ENCODE data around the gene PRPS2. TPM values are rescaled to one million over a fixed set of nuclear protein-coding genes. Genes with fewer than 3 reads are reported as not detected.

Gene PRPS2
- total RNA-seq, 8 experiments from 2014 or later = 8.6 to 39.7 (median 10.7) TPM

DNA sequence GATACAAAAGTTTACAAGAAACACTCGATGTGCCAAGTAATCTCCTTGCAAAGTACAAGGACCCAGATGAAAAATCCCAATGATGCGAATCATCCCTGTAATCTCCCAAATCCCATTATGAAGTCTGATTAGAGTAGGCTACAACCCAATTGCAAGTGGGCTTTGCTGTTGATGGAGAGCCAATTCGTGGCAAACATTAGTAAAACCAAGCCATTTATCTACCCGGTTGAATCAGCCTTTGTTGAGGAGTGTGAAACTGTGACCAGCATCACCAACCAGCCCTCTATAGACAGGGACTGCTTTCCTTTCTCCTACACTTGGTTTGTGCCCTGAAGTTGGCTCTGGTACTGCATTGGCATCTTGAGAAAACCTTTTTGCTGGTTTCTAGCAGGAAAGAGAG lies 1.2 kb upstream of the PRPS2 start:
- whole genome bisulfite sequencing, 10 experiments = 44 to 100% (median 94%) methylated on average over 1 to 2 of the region's 4 CpGs; no CpG with 5 or more reads in 5 of the 10 experiments
- H3K27ac ChIP-seq = no peak overlapping the region

GRCh38 chrX:12790885-12791256 lies 341 bp upstream of the PRPS2 start:
- H3K4me3 ChIP-seq = peak overlapping the region; percentile 61 to 80 (median 66)
- no peaks in the 10 kb centered on the region for H3K4me1 ChIP-seq (replicated peaks in 1 of 2)
- peak in 7 of 8 experiments; percentile 26 to 65 (median 52) for ATAC-seq (replicated peaks in 6 of 8)
- WGBS, 10 experiments = 0 to 21% methylated on average over 2 to 3 of the region's 21 CpGs; no CpG with 5 or more reads in 8 of the 10 experiments
- H3K27ac ChIP-seq = no peak overlapping the region
- in situ Hi-C loops (cut with MboI; ENCODE audit: low pct_unique_long_range_greater_than_20kb in 2 of 9, low sequenced_read_pairs in 9 of 9, unreplicated experiment in 9 of 9) = no loop called here

More for the DNA sequence above, 1.2 kb upstream of the PRPS2 start:
- in situ Hi-C loops (cut with MboI; ENCODE audit: low pct_unique_long_range_greater_than_20kb in 2 of 9, low sequenced_read_pairs in 9 of 9, unreplicated experiment in 9 of 9) = no loop called here
- Histone ChIP-seq H3K4me1 (replicated peaks in 1 of 2) (no peaks in the 10 kb centered on the region), H3K4me3 (no peak overlapping the region)
- no peak for ATAC-seq (replicated peaks in 6 of 8)

DNA sequence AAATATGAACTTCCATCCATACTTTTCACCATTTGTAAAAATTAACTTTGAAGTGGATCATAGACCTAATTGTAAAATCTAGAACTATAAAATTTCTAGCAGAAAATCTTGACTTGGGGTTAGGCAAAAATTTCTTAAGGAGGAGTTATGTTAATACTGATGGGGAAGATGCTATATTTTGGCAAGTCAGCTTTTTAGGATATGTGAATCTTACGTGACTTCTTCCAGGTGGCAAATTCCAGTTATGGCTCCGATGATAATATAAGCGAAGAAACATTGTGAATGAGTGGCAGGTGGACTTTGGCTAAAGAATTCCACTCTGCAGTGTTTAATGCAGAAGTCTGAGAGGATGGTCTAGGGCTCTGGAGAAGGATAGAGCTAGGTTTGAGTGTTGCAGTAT lies 1.5 kb downstream of the PRPS2 start:
- no peaks in the 10 kb centered on the region for H3K4me1 ChIP-seq (replicated peaks in 1 of 2)
- in situ Hi-C loops (cut with MboI; ENCODE audit: low pct_unique_long_range_greater_than_20kb in 2 of 9, low sequenced_read_pairs in 9 of 9, unreplicated experiment in 9 of 9) = no loop called here
- ATAC-seq (replicated peaks in 6 of 8) = no peak
- no peak overlapping the region for H3K4me3 ChIP-seq
- no peak overlapping the region for H3K27ac ChIP-seq
- 40 to 100% (median 58%) methylated on average over 1 to 3 of the region's 3 CpGs; no CpG with 5 or more reads in 5 of the 10 experiments for WGBS, 10 experiments

GRCh38 chrX:12794654-12795053 lies 3.4 kb downstream of the PRPS2 start:
- no peaks in the 10 kb centered on the region for H3K4me1 ChIP-seq (replicated peaks in 1 of 2)
- no peak for ATAC-seq (replicated peaks in 6 of 8)
- no peak overlapping the region for H3K27ac ChIP-seq
- H3K4me3 ChIP-seq = no peak overlapping the region
- 70 to 100% (median 100%) methylated on average over 1 to 4 of the region's 6 CpGs; no CpG with 5 or more reads in 5 of the 10 experiments for WGBS, 10 experiments
- in situ Hi-C loops (cut with MboI; ENCODE audit: low pct_unique_long_range_greater_than_20kb in 2 of 9, low sequenced_read_pairs in 9 of 9, unreplicated experiment in 9 of 9) = no loop called here

DNA sequence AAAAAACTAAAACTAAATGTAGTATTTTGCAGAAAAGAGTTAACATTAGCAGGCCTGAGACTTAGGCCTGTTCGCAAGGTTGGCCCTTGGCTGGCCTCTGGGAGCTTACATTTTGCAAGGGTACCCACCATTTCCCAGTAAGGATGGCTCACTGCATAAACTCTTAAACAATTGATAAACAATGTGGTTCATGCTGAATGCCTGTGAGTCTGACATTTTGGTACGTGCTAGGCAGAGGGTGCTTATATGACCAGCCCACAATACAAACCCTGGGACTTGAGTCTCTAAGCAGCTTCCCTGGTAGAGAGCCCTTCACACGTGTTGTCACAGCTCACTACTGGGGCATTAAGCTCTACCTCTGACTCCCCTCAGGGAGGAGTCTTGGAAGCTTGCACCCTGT lies 7.4 kb downstream of the PRPS2 start:
- Histone ChIP-seq H3K4me3 (no peak overlapping the region), H3K27ac (no peak overlapping the region), H3K4me1 (replicated peaks in 1 of 2) (no peaks in the 10 kb centered on the region)
- WGBS, 10 experiments = 78 to 95% methylated on average over 1 to 3 of the region's 3 CpGs; no CpG with 5 or more reads in 8 of the 10 experiments
- in situ Hi-C loops (cut with MboI; ENCODE audit: low pct_unique_long_range_greater_than_20kb in 2 of 9, low sequenced_read_pairs in 9 of 9, unreplicated experiment in 9 of 9) = no loop called here
- ATAC-seq (replicated peaks in 6 of 8) = no peak

GRCh38 chrX:12799118-12799517 lies 7.9 kb downstream of the PRPS2 start:
- Histone ChIP-seq H3K4me3 (no peak overlapping the region), H3K4me1 (replicated peaks in 1 of 2) (no peaks in the 10 kb centered on the region), H3K27ac (no peak overlapping the region)
- no peak for ATAC-seq (replicated peaks in 6 of 8)
- in situ Hi-C loops (cut with MboI; ENCODE audit: low pct_unique_long_range_greater_than_20kb in 2 of 9, low sequenced_read_pairs in 9 of 9, unreplicated experiment in 9 of 9) = no loop called here
- 95 to 100% (median 96%) methylated on average over 3 to 7 of the region's 13 CpGs; no CpG with 5 or more reads in 7 of the 10 experiments for WGBS, 10 experiments

DNA sequence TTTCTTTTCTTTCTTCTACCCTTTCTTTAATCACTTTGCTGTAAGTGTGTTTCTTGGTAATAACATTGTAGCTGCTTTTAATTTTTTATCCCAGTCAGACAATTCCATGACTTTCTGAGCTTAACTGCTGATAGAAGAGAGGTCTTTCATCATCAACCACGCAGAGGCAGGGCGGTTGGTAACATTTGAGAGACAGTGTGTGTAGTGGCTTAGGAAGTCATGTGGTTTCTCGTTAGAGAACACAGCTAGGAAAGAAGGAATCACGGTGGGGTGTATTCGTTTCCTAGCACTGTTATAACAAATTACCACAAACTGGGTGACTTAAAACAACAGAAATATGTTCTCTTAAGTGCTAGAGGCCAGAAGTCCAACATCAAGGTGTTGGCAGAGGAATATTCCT lies 11.5 kb downstream of the PRPS2 start:
- in situ Hi-C loops (cut with MboI; ENCODE audit: low pct_unique_long_range_greater_than_20kb in 2 of 9, low sequenced_read_pairs in 9 of 9, unreplicated experiment in 9 of 9) = loop anchor here in 3 of 9 experiments (25.0 kb wide), 2 partner anchors 685 to 1235 kb away; partner anchors contain the start of gene GEMIN8 (in 1 of the 3)
- 19 to 100% (median 61%) methylated on average over 1 to 5 of the region's 5 CpGs; no CpG with 5 or more reads in 6 of the 10 experiments for WGBS, 10 experiments
- ATAC-seq (replicated peaks in 6 of 8) = no peak

GRCh38 chrX:12804655-12805054 lies 13.4 kb downstream of the PRPS2 start:
- Histone ChIP-seq H3K27ac (no peak overlapping the region), H3K4me1 (replicated peaks in 1 of 2) (no peaks in the 10 kb centered on the region), H3K4me3 (no peak overlapping the region)
- ATAC-seq (replicated peaks in 6 of 8) = no peak
- in situ Hi-C loops (cut with MboI; ENCODE audit: low pct_unique_long_range_greater_than_20kb in 2 of 9, low sequenced_read_pairs in 9 of 9, unreplicated experiment in 9 of 9) = loop anchor here in 3 of 9 experiments (25.0 kb wide), 2 partner anchors 683 to 1233 kb away; partner anchors contain the start of gene GEMIN8 (in 1 of the 3)
- WGBS, 10 experiments = 89 to 100% methylated on average over 1 to 2 of the region's 2 CpGs; no CpG with 5 or more reads in 8 of the 10 experiments

More for the DNA sequence above, 11.5 kb downstream of the PRPS2 start:
- H3K4me3 ChIP-seq = no peak overlapping the region
- no peaks in the 10 kb centered on the region for H3K4me1 ChIP-seq (replicated peaks in 1 of 2)
- H3K27ac ChIP-seq = no peak overlapping the region

DNA sequence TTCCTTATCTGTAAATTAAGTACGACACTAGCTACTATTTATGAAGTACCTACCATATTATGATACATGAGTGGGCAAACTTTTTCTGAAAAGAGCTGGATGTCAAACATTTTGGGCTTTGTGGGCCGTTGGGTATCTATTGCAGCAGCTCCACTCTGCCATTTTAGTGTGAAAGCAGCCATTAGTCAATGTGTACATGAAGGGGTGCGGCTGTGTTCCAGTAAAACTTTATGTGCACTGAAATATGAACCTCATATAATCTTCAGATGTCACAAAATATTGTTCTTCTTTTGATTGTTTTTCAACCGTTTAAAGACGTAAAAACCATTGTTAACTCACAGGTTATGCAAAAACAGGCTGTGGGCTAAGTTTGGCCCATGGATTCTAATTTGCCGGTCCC lies 14.1 kb downstream of the PRPS2 start:
- no peaks in the 10 kb centered on the region for H3K4me1 ChIP-seq (replicated peaks in 1 of 2)
- no peak overlapping the region for H3K4me3 ChIP-seq
- no peak for ATAC-seq (replicated peaks in 6 of 8)
- no peak overlapping the region for H3K27ac ChIP-seq
- 40 to 100% (median 95%) methylated on average over 1 to 5 of the region's 6 CpGs; no CpG with 5 or more reads in 4 of the 10 experiments for WGBS, 10 experiments
- in situ Hi-C loops (cut with MboI; ENCODE audit: low pct_unique_long_range_greater_than_20kb in 2 of 9, low sequenced_read_pairs in 9 of 9, unreplicated experiment in 9 of 9) = loop anchor here in 3 of 9 experiments (25.0 kb wide), 2 partner anchors 682 to 1232 kb away; partner anchors contain the start of gene GEMIN8 (in 1 of the 3)

GRCh38 chrX:12811658-12812057 lies 20.4 kb downstream of the PRPS2 start:
- Histone ChIP-seq H3K4me3 (no peak overlapping the region), H3K27ac (no peak overlapping the region), H3K4me1 (replicated peaks in 1 of 2) (no peaks in the 10 kb centered on the region)
- in situ Hi-C loops (cut with MboI; ENCODE audit: low pct_unique_long_range_greater_than_20kb in 2 of 9, low sequenced_read_pairs in 9 of 9, unreplicated experiment in 9 of 9) = loop anchor here in 4 of 9 experiments (10.0 to 25.0 kb wide), 3 partner anchors 83 to 1226 kb away; partner anchors contain the start of gene GEMIN8 (in 1 of the 4)
- WGBS, 10 experiments = 40 to 100% (median 100%) methylated on average over 1 to 6 of the region's 8 CpGs; no CpG with 5 or more reads in 5 of the 10 experiments
- no peak for ATAC-seq (replicated peaks in 6 of 8)

DNA sequence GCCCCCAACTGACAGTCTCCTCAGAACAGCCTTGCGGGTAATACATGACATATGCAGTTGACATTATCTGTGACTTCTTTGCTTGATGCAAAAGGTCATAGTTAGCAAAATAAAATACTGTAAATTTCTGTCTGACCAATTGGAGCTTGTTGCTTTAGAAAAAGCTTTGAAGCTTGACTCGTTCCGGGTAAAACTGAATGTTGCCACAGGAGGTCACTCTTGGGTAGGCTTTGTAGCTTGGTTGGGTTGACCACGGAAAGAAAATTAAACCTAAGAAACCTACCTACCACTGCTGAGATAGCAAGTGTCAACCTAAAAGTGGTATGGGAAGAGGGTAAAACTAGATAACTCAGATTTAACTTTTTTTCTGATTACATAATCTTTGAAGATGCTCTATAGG lies 23.2 kb downstream of the PRPS2 start:
- in situ Hi-C loops (cut with MboI; ENCODE audit: low pct_unique_long_range_greater_than_20kb in 2 of 9, low sequenced_read_pairs in 9 of 9, unreplicated experiment in 9 of 9) = loop anchor here in 4 of 9 experiments (10.0 to 25.0 kb wide), 3 partner anchors 80 to 1223 kb away; partner anchors contain the start of gene GEMIN8 (in 1 of the 4)

GRCh38 chrX:12817528-12817927 lies 26.3 kb downstream of the PRPS2 start:
- ATAC-seq (replicated peaks in 6 of 8) = peak in 3 of 8 experiments; percentile 42 to 88 (median 87)
- in situ Hi-C loops (cut with MboI; ENCODE audit: low pct_unique_long_range_greater_than_20kb in 2 of 9, low sequenced_read_pairs in 9 of 9, unreplicated experiment in 9 of 9) = loop anchor here in 4 of 9 experiments (10.0 to 25.0 kb wide), 3 partner anchors 77 to 1220 kb away; partner anchors contain the start of gene GEMIN8 (in 1 of the 4)
- Histone ChIP-seq H3K4me1 (replicated peaks in 1 of 2) (no peaks in the 10 kb centered on the region), H3K27ac (no peak overlapping the region), H3K4me3 (no peak overlapping the region)
- 58 to 83% (median 80%) methylated on average over 1 to 3 of the region's 5 CpGs; no CpG with 5 or more reads in 7 of the 10 experiments for WGBS, 10 experiments

More for the DNA sequence above, 23.2 kb downstream of the PRPS2 start:
- peak in 4 of 8 experiments; percentile 32 to 59 (median 42) for ATAC-seq (replicated peaks in 6 of 8)
- Histone ChIP-seq H3K27ac (no peak overlapping the region), H3K4me1 (replicated peaks in 1 of 2) (no peaks in the 10 kb centered on the region), H3K4me3 (no peak overlapping the region)
- 43 to 100% (median 76%) methylated on average over 1 to 4 of the region's 4 CpGs; no CpG with 5 or more reads in 6 of the 10 experiments for WGBS, 10 experiments

GRCh38 chrX:12819222-12819621 lies 28.0 kb downstream of the PRPS2 start:
- no peak overlapping the region for H3K4me3 ChIP-seq
- no peaks in the 10 kb centered on the region for H3K4me1 ChIP-seq (replicated peaks in 1 of 2)
- no peak overlapping the region for H3K27ac ChIP-seq
- in situ Hi-C loops (cut with MboI; ENCODE audit: low pct_unique_long_range_greater_than_20kb in 2 of 9, low sequenced_read_pairs in 9 of 9, unreplicated experiment in 9 of 9) = loop anchor here in 4 of 9 experiments (10.0 to 25.0 kb wide), 3 partner anchors 76 to 1218 kb away; partner anchors contain the start of gene GEMIN8 (in 1 of the 4)
- 59 to 100% (median 100%) methylated on average over 1 to 8 of the region's 9 CpGs; no CpG with 5 or more reads in 7 of the 10 experiments for WGBS, 10 experiments
- ATAC-seq (replicated peaks in 6 of 8) = peak in 1 of 8 experiments; percentile 44

Measured in motor neuron (in vitro differentiated cells).